HEK293 (cell line): ENCODE data around the gene PWWP2B.

ENCODE experiments used
- HOXA7 ChIP-seq: sonication (generic); formaldehyde crosslinking; IDR thresholded peaks from 2 replicates; pipeline ENCODE4 v1.8.1; 2022; ENCODE audit warnings: missing genetic modification reagents, borderline replicate concordance
- YY1 ChIP-seq: fragments of 450-650 bp; formaldehyde crosslinking; IDR thresholded peaks from 2 replicates; pipeline ENCODE4 v1.5.1; 2018; ENCODE audit warnings: missing biosample characterization, missing genetic modification characterization
- ZBTB7A ChIP-seq: fragments of 450-650 bp; formaldehyde crosslinking; IDR thresholded peaks from 2 replicates; pipeline ENCODE4 v1.5.1; 2016; ENCODE audit warnings: low read depth, missing biosample characterization, missing genetic modification characterization
- ZNF174 ChIP-seq: fragments of 450-650 bp; formaldehyde crosslinking; IDR thresholded peaks from 2 replicates; pipeline ENCODE4 v1.5.0; 2017; ENCODE audit warnings: missing biosample characterization, mild to moderate bottlenecking, missing genetic modification characterization
- ZNF654 ChIP-seq: fragments of 450-650 bp; formaldehyde crosslinking; IDR thresholded peaks from 2 replicates; pipeline ENCODE4 v1.5.1; 2016; ENCODE audit warnings: low read depth, missing biosample characterization, missing genetic modification characterization
- ZNF791 ChIP-seq: fragments of 450-650 bp; formaldehyde crosslinking; IDR thresholded peaks from 2 replicates; pipeline ENCODE4 v1.5.1; 2016; ENCODE audit warnings: missing biosample characterization, missing genetic modification characterization
- ZNF830 ChIP-seq: fragments of 450-650 bp; IDR thresholded peaks from 2 replicates; pipeline ENCODE4 v1.5.0; 2018; ENCODE audit warnings: missing biosample characterization, missing genetic modification characterization, low read depth, mild to moderate bottlenecking, moderate library complexity
- ZXDB ChIP-seq: fragments of 450-650 bp; formaldehyde crosslinking; IDR thresholded peaks from 2 replicates; pipeline ENCODE4 v1.5.1; 2016; ENCODE audit warnings: missing biosample characterization, missing genetic modification characterization
- TF ChIP-seq, protein P1 (sequence below): fragments of 450-650 bp; formaldehyde crosslinking; conservative IDR thresholded peaks from 2 replicates; pipeline ENCODE4 v1.5.1; 2016; ENCODE audit warnings: low read depth, missing biosample characterization, missing genetic modification characterization
- TF ChIP-seq, protein P2 (sequence below): fragments of 450-650 bp; formaldehyde crosslinking; IDR thresholded peaks from 2 replicates; pipeline ENCODE4 v1.5.1; 2016; ENCODE audit warnings: missing biosample characterization, missing genetic modification characterization
- TF ChIP-seq, protein P3 (sequence below): sonication (generic); formaldehyde crosslinking; IDR thresholded peaks from 2 replicates; pipeline ENCODE4 v1.8.1; 2022; ENCODE audit warnings: mild to moderate bottlenecking, moderate library complexity, missing genetic modification reagents

DNA sequence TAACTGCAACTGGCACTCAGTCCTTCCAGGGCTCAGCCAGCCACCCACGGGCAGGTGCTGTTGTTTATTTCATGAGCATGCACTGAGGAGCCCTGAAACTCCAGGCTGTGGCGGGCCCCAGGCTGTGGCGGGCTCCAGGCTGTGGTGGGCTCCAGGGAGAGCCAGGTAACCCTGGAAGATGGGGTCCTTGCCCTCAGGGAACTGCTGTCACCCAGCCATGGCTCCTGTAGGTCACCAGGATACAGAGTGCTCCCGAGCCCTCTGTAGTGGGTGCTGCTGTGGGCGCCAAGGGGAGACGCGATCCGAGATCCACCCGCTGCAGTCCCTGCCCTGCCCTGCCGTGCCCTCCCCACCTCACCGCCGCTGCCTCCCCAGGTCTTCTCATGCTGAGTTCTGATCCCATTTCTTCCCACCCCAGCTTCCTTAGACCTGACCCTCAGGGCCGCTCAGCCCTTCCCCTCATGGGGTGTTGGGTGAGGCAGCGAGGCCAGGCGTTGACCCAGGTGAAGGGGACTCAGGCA is 35.4 kb upstream of the PWWP2B start:
- TF ChIP-seq, protein P1, sequence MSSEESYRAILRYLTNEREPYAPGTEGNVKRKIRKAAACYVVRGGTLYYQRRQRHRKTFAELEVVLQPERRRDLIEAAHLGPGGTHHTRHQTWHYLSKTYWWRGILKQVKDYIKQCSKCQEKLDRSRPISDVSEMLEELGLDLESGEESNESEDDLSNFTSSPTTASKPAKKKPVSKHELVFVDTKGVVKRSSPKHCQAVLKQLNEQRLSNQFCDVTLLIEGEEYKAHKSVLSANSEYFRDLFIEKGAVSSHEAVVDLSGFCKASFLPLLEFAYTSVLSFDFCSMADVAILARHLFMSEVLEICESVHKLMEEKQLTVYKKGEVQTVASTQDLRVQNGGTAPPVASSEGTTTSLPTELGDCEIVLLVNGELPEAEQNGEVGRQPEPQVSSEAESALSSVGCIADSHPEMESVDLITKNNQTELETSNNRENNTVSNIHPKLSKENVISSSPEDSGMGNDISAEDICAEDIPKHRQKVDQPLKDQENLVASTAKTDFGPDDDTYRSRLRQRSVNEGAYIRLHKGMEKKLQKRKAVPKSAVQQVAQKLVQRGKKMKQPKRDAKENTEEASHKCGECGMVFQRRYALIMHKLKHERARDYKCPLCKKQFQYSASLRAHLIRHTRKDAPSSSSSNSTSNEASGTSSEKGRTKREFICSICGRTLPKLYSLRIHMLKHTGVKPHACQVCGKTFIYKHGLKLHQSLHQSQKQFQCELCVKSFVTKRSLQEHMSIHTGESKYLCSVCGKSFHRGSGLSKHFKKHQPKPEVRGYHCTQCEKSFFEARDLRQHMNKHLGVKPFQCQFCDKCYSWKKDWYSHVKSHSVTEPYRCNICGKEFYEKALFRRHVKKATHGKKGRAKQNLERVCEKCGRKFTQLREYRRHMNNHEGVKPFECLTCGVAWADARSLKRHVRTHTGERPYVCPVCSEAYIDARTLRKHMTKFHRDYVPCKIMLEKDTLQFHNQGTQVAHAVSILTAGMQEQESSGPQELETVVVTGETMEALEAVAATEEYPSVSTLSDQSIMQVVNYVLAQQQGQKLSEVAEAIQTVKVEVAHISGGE: no peak
- no peak for TF ChIP-seq HOXA7 (CRISPR knock-in tag)
- TF ChIP-seq, protein P2, sequence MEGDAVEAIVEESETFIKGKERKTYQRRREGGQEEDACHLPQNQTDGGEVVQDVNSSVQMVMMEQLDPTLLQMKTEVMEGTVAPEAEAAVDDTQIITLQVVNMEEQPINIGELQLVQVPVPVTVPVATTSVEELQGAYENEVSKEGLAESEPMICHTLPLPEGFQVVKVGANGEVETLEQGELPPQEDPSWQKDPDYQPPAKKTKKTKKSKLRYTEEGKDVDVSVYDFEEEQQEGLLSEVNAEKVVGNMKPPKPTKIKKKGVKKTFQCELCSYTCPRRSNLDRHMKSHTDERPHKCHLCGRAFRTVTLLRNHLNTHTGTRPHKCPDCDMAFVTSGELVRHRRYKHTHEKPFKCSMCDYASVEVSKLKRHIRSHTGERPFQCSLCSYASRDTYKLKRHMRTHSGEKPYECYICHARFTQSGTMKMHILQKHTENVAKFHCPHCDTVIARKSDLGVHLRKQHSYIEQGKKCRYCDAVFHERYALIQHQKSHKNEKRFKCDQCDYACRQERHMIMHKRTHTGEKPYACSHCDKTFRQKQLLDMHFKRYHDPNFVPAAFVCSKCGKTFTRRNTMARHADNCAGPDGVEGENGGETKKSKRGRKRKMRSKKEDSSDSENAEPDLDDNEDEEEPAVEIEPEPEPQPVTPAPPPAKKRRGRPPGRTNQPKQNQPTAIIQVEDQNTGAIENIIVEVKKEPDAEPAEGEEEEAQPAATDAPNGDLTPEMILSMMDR: no peak
- TF ChIP-seq ZNF174 (tag by site-specific recombination): no peak
- TF ChIP-seq ZNF654 (tag by site-specific recombination): no peak
- no peak for TF ChIP-seq ZBTB7A (tag by site-specific recombination)
- no peak for TF ChIP-seq ZNF830
- no peak for TF ChIP-seq ZNF791 (tag by site-specific recombination)
- TF ChIP-seq ZXDB (tag by site-specific recombination): no peak
- TF ChIP-seq, protein P3, sequence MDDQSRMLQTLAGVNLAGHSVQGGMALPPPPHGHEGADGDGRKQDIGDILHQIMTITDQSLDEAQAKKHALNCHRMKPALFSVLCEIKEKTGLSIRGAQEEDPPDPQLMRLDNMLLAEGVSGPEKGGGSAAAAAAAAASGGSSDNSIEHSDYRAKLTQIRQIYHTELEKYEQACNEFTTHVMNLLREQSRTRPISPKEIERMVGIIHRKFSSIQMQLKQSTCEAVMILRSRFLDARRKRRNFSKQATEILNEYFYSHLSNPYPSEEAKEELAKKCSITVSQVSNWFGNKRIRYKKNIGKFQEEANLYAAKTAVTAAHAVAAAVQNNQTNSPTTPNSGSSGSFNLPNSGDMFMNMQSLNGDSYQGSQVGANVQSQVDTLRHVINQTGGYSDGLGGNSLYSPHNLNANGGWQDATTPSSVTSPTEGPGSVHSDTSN (CRISPR knock-in tag): no peak
- no peak for TF ChIP-seq YY1 (tag by site-specific recombination)
